Left ventricle myocardium inferior (tissue), 1 donor: ENCODE data around the gene BRD3. TPM values are rescaled to one million over a fixed set of nuclear protein-coding genes. Genes with fewer than 3 reads are reported as not detected.

Source experiments
- DNase-seq: peaks from one replicate; pipeline ENCODE4 v3.0.0-alpha.2; 2020
- H3K27ac ChIP-seq: fragments of 200-600 bp; replicated peaks from 2 replicates; pipeline ENCODE4 v1.8.0; 2021
- H3K27me3 ChIP-seq: fragments of 200-600 bp; 2 replicates; pipeline ENCODE4 v1.8.0; 2021; ENCODE audit warnings: low read depth
- H3K36me3 ChIP-seq: fragments of 200-600 bp; 2 replicates; pipeline ENCODE4 v1.8.0; 2021
- H3K4me1 ChIP-seq: fragments of 200-600 bp; 2 replicates; pipeline ENCODE4 v1.8.0; 2021
- H3K4me3 ChIP-seq: fragments of 200-600 bp; 2 replicates; pipeline ENCODE4 v1.8.0; 2021; ENCODE audit warnings: mild to moderate bottlenecking, moderate library complexity
- H3K9me3 ChIP-seq: fragments of 200-600 bp; replicated peaks from 2 replicates; pipeline ENCODE4 v1.8.0; 2021
- intact Hi-C: fragments of 100-400 bp; cut with micrococcal nuclease; formaldehyde crosslinking; loops from one replicate; pipeline ENCODE4 v1.11.0; 2022
- total RNA-seq: library from RNA; stranded (reverse); fragmentation: NEBNext Ultra II Directional; extraction: Animal tissue kit (Norgen Biotek cat#: 25700); gene quantifications from one replicate; pipeline ENCODE4 v1.2.1, GENCODE V29; 2021
- TF ChIP-seq, protein P1 (sequence below): fragments of 200-600 bp; IDR thresholded peaks from 2 replicates; pipeline ENCODE4 v1.8.0; 2021; ENCODE audit warnings: antibody characterized with exemption, mild to moderate bottlenecking, borderline replicate concordance
- donor health status: DM: no; HTN: yes; CAD: no; lungs with severe emphysema.

BRD3 gene
- total RNA-seq, 1 donor from 2014 or later: 24.7 TPM

DNA sequence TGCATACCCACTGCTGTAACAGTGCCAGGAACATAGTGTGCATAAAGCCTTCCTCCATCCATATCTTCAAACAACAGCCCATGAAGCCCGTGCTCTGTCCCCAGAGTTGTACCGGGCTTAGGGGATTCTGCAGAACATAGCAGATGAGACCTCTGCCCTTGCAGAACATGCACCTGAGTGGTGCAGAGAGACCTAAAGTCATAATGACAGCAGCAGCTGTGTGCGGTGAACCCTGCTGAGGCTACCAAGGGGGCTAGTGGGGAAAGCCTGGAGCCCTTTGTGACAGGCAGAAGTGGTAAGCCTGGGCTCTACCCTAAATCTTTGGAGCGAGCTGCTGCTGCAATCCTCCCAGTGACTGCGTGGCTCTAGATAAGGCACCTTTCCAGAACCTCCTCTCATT lies 32.2 kb upstream of the BRD3 start:
- H3K4me3 ChIP-seq: no peak overlapping the region
- no peaks in the 10 kb centered on the region for H3K4me1 ChIP-seq
- TF ChIP-seq, protein P1, sequence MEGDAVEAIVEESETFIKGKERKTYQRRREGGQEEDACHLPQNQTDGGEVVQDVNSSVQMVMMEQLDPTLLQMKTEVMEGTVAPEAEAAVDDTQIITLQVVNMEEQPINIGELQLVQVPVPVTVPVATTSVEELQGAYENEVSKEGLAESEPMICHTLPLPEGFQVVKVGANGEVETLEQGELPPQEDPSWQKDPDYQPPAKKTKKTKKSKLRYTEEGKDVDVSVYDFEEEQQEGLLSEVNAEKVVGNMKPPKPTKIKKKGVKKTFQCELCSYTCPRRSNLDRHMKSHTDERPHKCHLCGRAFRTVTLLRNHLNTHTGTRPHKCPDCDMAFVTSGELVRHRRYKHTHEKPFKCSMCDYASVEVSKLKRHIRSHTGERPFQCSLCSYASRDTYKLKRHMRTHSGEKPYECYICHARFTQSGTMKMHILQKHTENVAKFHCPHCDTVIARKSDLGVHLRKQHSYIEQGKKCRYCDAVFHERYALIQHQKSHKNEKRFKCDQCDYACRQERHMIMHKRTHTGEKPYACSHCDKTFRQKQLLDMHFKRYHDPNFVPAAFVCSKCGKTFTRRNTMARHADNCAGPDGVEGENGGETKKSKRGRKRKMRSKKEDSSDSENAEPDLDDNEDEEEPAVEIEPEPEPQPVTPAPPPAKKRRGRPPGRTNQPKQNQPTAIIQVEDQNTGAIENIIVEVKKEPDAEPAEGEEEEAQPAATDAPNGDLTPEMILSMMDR: no peak
- H3K9me3 ChIP-seq: no peaks in the 10 kb centered on the region
- intact Hi-C loops: no loop called here
- H3K27me3 ChIP-seq: peaks cover 49% of the 10 kb centered on the region
- no peak overlapping the region for H3K27ac ChIP-seq
- no peaks in the 10 kb centered on the region for H3K36me3 ChIP-seq
- no peak for DNase-seq

DNA sequence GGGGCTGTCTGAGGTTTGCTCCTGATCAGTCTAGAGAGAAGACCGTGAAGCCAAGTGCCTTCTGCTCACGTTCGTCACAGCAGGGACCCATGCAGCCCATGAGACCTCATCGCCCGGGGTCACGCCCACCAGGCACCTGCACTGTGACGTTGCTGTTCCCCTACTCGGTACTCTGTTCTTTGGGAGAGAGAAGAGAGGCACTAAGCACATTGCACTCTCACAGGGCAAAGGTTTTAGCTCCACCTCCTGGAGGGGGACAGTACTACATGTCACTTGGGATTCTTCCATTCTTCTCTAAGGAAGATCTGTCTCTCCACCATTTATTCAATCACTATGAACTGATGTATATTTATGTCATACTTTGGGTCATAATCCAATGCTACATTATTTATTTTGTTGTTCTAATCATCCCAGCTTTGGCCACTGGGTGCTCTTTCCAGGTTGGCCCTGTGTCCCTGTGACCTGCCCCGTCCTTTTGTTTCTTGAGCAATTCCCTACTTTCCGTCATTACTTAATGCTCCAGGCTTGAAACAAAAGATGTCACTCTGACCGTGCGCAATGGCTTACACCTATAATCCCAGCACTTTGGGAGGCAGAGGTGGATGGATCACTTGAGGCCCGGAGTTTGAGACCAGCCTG lies 31.4 kb upstream of the BRD3 start:
- no peaks in the 10 kb centered on the region for H3K4me1 ChIP-seq
- intact Hi-C loops: no loop called here
- no peaks in the 10 kb centered on the region for H3K9me3 ChIP-seq
- H3K4me3 ChIP-seq: no peak overlapping the region
- H3K36me3 ChIP-seq: no peaks in the 10 kb centered on the region
- H3K27me3 ChIP-seq: peaks cover 50% of the 10 kb centered on the region
- TF ChIP-seq, protein P1: peak; percentile 73
- H3K27ac ChIP-seq: no peak overlapping the region
- DNase-seq: no peak

DNA sequence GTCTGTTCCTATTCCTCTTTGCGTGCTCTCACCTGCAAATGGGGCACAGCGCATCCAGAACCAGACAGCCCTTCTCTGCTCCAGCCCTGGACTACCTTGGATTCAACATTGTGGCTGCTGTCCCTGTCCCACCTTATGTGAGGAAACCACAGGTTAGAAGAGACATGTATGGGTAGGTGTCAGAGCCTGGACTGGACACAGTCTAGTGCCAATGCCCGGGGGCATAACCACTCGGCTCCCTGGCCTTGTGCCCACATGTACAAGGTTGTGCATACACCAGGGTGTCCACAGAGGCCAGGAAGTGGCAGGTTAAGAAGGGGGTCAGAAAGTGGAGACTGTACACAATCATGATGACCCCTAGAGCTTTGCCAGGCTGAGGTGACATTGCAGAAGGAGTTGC lies 22.1 kb upstream of the BRD3 start:
- H3K27ac ChIP-seq: no peak overlapping the region
- H3K36me3 ChIP-seq: no peaks in the 10 kb centered on the region
- no peak overlapping the region for H3K4me3 ChIP-seq
- peaks cover 22% of the 10 kb centered on the region for H3K9me3 ChIP-seq
- no peak for DNase-seq
- no peaks in the 10 kb centered on the region for H3K4me1 ChIP-seq
- intact Hi-C loops: no loop called here
- TF ChIP-seq, protein P1: no peak
- H3K27me3 ChIP-seq: peaks cover 37% of the 10 kb centered on the region

DNA sequence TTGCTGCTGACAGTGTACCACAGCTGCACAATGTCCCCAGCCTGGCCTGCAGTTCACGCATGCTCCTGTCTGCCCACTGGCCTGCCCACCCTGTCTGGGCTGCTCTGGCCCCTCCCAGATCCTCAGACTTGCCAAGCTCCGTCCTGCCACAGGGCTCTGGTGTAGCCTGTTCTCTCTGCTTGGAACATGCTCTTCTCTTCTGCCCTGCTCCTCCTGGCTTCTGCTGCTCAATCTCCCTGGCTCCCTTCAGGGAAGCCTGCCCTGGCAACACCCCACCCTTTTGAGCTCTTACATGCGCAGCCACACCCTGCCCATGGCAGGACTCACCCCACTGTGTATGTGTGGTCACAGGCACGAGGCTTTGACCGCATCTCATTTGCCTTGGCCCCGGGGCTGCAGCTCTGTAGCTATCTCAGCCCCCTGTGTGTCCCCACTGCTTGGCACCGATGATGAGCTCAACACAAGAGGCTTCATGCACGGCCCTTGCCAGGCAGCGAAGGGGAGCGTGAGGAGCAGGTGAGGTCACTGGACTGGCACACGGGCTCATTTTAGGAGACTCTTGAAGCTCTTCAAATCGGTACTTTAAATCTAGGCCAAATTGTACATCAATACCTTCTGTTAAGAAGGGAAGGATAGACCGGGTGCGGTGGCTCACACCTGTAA lies 20.4 kb upstream of the BRD3 start:
- H3K4me3 ChIP-seq: no peak overlapping the region
- H3K9me3 ChIP-seq: peaks cover 22% of the 10 kb centered on the region
- intact Hi-C loops: no loop called here
- H3K36me3 ChIP-seq: no peaks in the 10 kb centered on the region
- peaks cover 22% of the 10 kb centered on the region for H3K27me3 ChIP-seq
- TF ChIP-seq, protein P1: no peak
- no peak for DNase-seq
- H3K27ac ChIP-seq: no peak overlapping the region
- H3K4me1 ChIP-seq: no peaks in the 10 kb centered on the region

DNA sequence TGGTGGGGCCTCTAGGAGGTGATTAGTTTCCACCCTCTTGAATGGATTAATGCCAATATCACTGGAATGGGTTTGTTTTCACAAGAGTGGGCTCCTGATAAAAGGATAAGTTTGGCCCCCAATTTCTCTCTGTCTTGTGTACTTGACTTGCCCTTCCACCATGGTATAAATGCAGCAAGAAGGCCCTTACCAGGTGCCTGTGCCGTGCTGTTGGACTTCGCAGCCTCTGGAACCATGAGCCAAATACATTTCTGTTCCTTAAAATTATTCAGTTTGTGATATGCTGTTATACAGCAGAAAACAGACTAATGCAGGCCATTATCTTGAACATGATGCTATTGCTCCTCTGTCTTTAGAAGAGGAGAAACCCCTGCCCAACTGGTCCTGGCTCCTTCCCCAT lies 17.8 kb upstream of the BRD3 start:
- Histone ChIP-seq H3K27ac (no peak overlapping the region), H3K36me3 (no peaks in the 10 kb centered on the region), H3K4me3 (no peak overlapping the region), H3K27me3 (peaks cover 30% of the 10 kb centered on the region), H3K4me1 (no peaks in the 10 kb centered on the region), H3K9me3 (peaks cover 10% of the 10 kb centered on the region)
- TF ChIP-seq, protein P1: no peak
- intact Hi-C loops: no loop called here
- no peak for DNase-seq
